H1 (cell line): ENCODE results near the gene RUNX1. TPM values are rescaled to one million over a fixed set of nuclear protein-coding genes. Genes with fewer than 3 reads are reported as not detected.
"Not testable (repeated sequence)": the region's sequence is repeated elsewhere in the genome, so short reads cannot be mapped to it uniquely, and the experiment has no call there.

ENCODE experiments used
- CTCF ChIA-PET: fragments of 300-600 bp; sonication (Branson Sonifier 250); formaldehyde crosslinking; loops from one replicate; lab custom pipeline; 2021; ENCODE audit not compliant: partially characterized antibody; lab: Charles Lee
- POLR2A ChIA-PET: fragments of 300-600 bp; sonication (Branson Sonifier 250); formaldehyde crosslinking; loops from one replicate; lab custom pipeline; 2021; ENCODE audit warnings: inconsistent platforms; ENCODE audit not compliant: partially characterized antibody; lab: Charles Lee
- DNase-seq, 2 experiments: peaks; one replicate each; pipeline versions ENCODE4 v3.0.0 to v3.0.0-alpha.2; 2010 to 2022; ENCODE audit warnings: low spot score in 2 of 2, low read depth in 1 of 2, mixed read lengths in 1 of 2
- FAIRE-seq: peaks from 2 replicates; lab custom pipeline; 2011; peaks lifted over from hg19 to GRCh38; lab: Jason Lieb, UNC
- H2AFZ ChIP-seq: 2 replicates; pipeline ENCODE4 v1.8.1; 2012; ENCODE audit warnings: low read length, inconsistent platforms
- H2AK5ac ChIP-seq: 2 replicates; pipeline ENCODE4 v1.6.1; 2013; ENCODE audit warnings: low read depth, low read length
- H2BK120ac ChIP-seq: replicated peaks from 2 replicates; pipeline ENCODE3; 2013; ENCODE audit warnings: low read depth, low read length, inconsistent platforms
- H2BK12ac ChIP-seq: 2 replicates; pipeline ENCODE4 v1.6.1; 2013; ENCODE audit warnings: low read depth, low read length
- H2BK15ac ChIP-seq: 2 replicates; pipeline ENCODE4 v1.6.1; 2013; ENCODE audit warnings: low read length
- H2BK20ac ChIP-seq: 2 replicates; pipeline ENCODE4 v1.6.1; 2013; ENCODE audit warnings: low read length
- H2BK5ac ChIP-seq: 2 replicates; pipeline ENCODE4 v1.6.1; 2013; ENCODE audit warnings: low read depth, low read length
- H3K14ac ChIP-seq: 2 replicates; pipeline ENCODE4 v1.6.1; 2013; ENCODE audit warnings: inconsistent platforms; ENCODE audit not compliant: insufficient read length
- H3K18ac ChIP-seq: 2 replicates; pipeline ENCODE4 v1.6.1; 2013; ENCODE audit warnings: low read length; ENCODE audit errors: extremely low read depth
- H3K23ac ChIP-seq: 2 replicates; pipeline ENCODE4 v1.6.1; 2013; ENCODE audit warnings: inconsistent platforms; ENCODE audit not compliant: insufficient read length
- H3K23me2 ChIP-seq: 2 replicates; pipeline ENCODE4 v1.6.1; 2013; ENCODE audit warnings: low read depth, low read length
- H3K27ac ChIP-seq: 2 replicates; pipeline ENCODE4 v1.6.1; 2011; ENCODE audit warnings: low read depth, low read length, inconsistent platforms
- H3K27me3 ChIP-seq, 4 experiments: replicated peaks in 1 of 4; 1 replicate in 1 of 4; 2 replicates in 3 of 4; pipeline versions ENCODE4 v1.6.1 to v1.8.1; 2011 to 2013; ENCODE audit warnings: low read length in 3 of 4, mild to moderate bottlenecking in 3 of 4, inconsistent platforms in 2 of 4, mixed read lengths in 2 of 4, moderate library complexity in 1 of 4; ENCODE audit not compliant: control insufficient read depth in 3 of 4, insufficient read depth in 3 of 4; ENCODE audit errors: extremely low read depth in 1 of 4
- H3K36me3 ChIP-seq, 4 experiments: 2 replicates each; pipeline versions ENCODE4 v1.6.1 to v1.8.1; 2011 to 2013; ENCODE audit warnings: mild to moderate bottlenecking in 4 of 4, low read length in 3 of 4, moderate library complexity in 2 of 4, control low read depth in 1 of 4, inconsistent platforms in 1 of 4; ENCODE audit not compliant: insufficient read depth in 4 of 4, control insufficient read depth in 2 of 4
- H3K4ac ChIP-seq: replicated peaks from 2 replicates; pipeline ENCODE3; 2013; ENCODE audit warnings: low read length, low read depth, mixed read lengths, inconsistent platforms; ENCODE audit not compliant: insufficient read length
- H3K4me1 ChIP-seq, 4 experiments: replicated peaks in 1 of 4; 1 replicate in 1 of 4; 2 replicates in 3 of 4; pipeline versions ENCODE4 v1.6.1 to v1.8.1; 2011 to 2013; ENCODE audit warnings: low read length in 3 of 4, inconsistent platforms in 2 of 4, mixed read lengths in 1 of 4; ENCODE audit not compliant: insufficient read depth in 4 of 4, control insufficient read depth in 3 of 4
- H3K4me2 ChIP-seq, 2 experiments: 2 replicates each; pipeline versions ENCODE4 v1.6.1 to v1.8.1; 2011 to 2013; ENCODE audit warnings: low read depth in 2 of 2, low read length in 2 of 2, control low read depth in 1 of 2, inconsistent platforms in 1 of 2, mild to moderate bottlenecking in 1 of 2; ENCODE audit not compliant: insufficient read depth in 1 of 2
- H3K4me3 ChIP-seq, 4 experiments: fragments of 200-600, 300-600 bp in 1 of 4; sonication (generic), shearing (Covaris generic), sonication (Bioruptor Twin) in 1 of 4; 2 replicates each; pipeline versions ENCODE4 v1.5.1 to v1.8.1; 2011 to 2016; ENCODE audit warnings: low read length in 4 of 4, low read depth in 3 of 4, control low read depth in 2 of 4, inconsistent platforms in 2 of 4, mild to moderate bottlenecking in 2 of 4, mixed read lengths in 1 of 4, moderate library complexity in 1 of 4; ENCODE audit not compliant: insufficient read depth in 2 of 4; ENCODE audit errors: extremely low read depth in 1 of 4
- H3K56ac ChIP-seq: replicated peaks from 2 replicates; pipeline ENCODE3; 2013; ENCODE audit warnings: low read depth, mild to moderate bottlenecking, mixed read lengths, low read length, inconsistent platforms; ENCODE audit not compliant: insufficient read length
- H3K79me1 ChIP-seq: 2 replicates; pipeline ENCODE4 v1.6.1; 2013; ENCODE audit warnings: low read depth, low read length, control low read depth
- H3K79me2 ChIP-seq, 2 experiments: 2 replicates each; pipeline versions ENCODE4 v1.6.1 to v1.8.1; 2012 to 2013; ENCODE audit warnings: low read length in 2 of 2, mild to moderate bottlenecking in 2 of 2, inconsistent platforms in 1 of 2; ENCODE audit not compliant: insufficient read depth in 2 of 2, control insufficient read depth in 1 of 2
- H3K9ac ChIP-seq, 4 experiments: replicated peaks in 1 of 4; 1 replicate in 1 of 4; 2 replicates in 3 of 4; pipeline versions ENCODE4 v1.6.1 to v1.8.1; 2011 to 2013; ENCODE audit warnings: low read depth in 3 of 4, low read length in 3 of 4, control low read depth in 2 of 4, mild to moderate bottlenecking in 2 of 4, moderate library complexity in 2 of 4, inconsistent platforms in 1 of 4; ENCODE audit errors: extremely low read depth in 1 of 4
- H3K9me3 ChIP-seq, 2 experiments: 2 replicates each; pipeline versions ENCODE4 v1.6.1 to v1.8.1; 2012 to 2013; ENCODE audit warnings: mild to moderate bottlenecking in 2 of 2, moderate library complexity in 2 of 2, control low read depth in 1 of 2, inconsistent platforms in 1 of 2, low read depth in 1 of 2, low read length in 1 of 2, mixed read lengths in 1 of 2; ENCODE audit not compliant: insufficient read depth in 2 of 2
- H4K20me1 ChIP-seq, 2 experiments: replicated peaks in 1 of 2; 2 replicates each; pipeline versions ENCODE3 to v1.8.1; 2011 to 2013; ENCODE audit warnings: inconsistent platforms in 2 of 2, low read length in 2 of 2, mild to moderate bottlenecking in 1 of 2; ENCODE audit not compliant: insufficient read depth in 2 of 2, control insufficient read depth in 1 of 2
- H4K5ac ChIP-seq: 2 replicates; pipeline ENCODE4 v1.6.1; 2013; ENCODE audit warnings: low read length, low read depth, mixed read lengths, inconsistent platforms; ENCODE audit not compliant: insufficient read length
- H4K8ac ChIP-seq: 2 replicates; pipeline ENCODE4 v1.8.0; 2013; ENCODE audit warnings: mild to moderate bottlenecking, moderate library complexity, low read length, inconsistent platforms; ENCODE audit not compliant: insufficient read depth; ENCODE audit errors: extremely low read depth
- H4K91ac ChIP-seq: replicated peaks from 2 replicates; pipeline ENCODE3; 2013; ENCODE audit warnings: low read length, mixed read lengths, inconsistent platforms; ENCODE audit not compliant: insufficient read length
- WGBS, 2 experiments: shearing (Covaris generic) in 1 of 2; methylation state at CpG; one replicate each; pipeline versions ENCODE4 v1.1.6 to v1.1.7; 2013 to 2015; ENCODE audit warnings: low lambda C conversion rate in 2 of 2, mixed read lengths in 2 of 2, inconsistent platforms in 1 of 2, low coverage in 1 of 2, missing lambda C conversion rate in 1 of 2; ENCODE audit not compliant: insufficient replicate concordance in 2 of 2, insufficient coverage in 1 of 2, insufficient read length in 1 of 2; ENCODE audit errors: extremely low coverage in 1 of 2, missing lambda C conversion rate in 1 of 2; 5-methylcytosine and 5-hydroxymethylcytosine counted together
- polyA plus RNA-seq, 7 experiments: library from polyadenylated mRNA; depleted of rRNA in 3 of 7; stranded (reverse) in 5 of 7; unstranded in 2 of 7; fragments of >200 nt in 5 of 7; fragments of 200-250 nt in 2 of 7; gene quantifications; 1 replicate in 5 of 7; 2 replicates in 1 of 7; 4 replicates in 1 of 7; pipeline versions ENCODE4 v1.2.1 to v1.2.3, GENCODE V29; 2011 to 2013; ENCODE audit warnings: missing spikeins in 2 of 7, mixed read lengths in 2 of 7
- total RNA-seq: library from RNA; stranded (reverse); fragmentation: NEBNext Ultra II Directional; extraction: Animal tissue kit (Norgen Biotek cat#: 25700); gene quantifications from 2 replicates; pipeline ENCODE4 v1.2.1, GENCODE V29; 2021

Gene RUNX1
- total and polyA plus RNA-seq, 2 of the 8 experiments (the other 6 are each of a cell fraction or from before 2014, with no cell fraction given): 0.20 to 0.60 TPM

GRCh38 chr21:34804584-34804983, 244.5 kb downstream of the RUNX1 start:
- H3K79me1 ChIP-seq, POLR2A ChIA-PET: not testable (repeated sequence)
- WGBS, 2 experiments: 92% methylated on average over 5 of the region's 7 CpGs; no CpG with 5 or more reads in 1 of the 2 experiments

More at GRCh38 chr21:34804584-34804983, 244.5 kb downstream of the RUNX1 start:
- not testable (repeated sequence) for DNase-seq, H4K91ac ChIP-seq, H2AFZ ChIP-seq, H2AK5ac ChIP-seq, H2BK15ac ChIP-seq, H3K18ac ChIP-seq, H3K27me3 ChIP-seq, H4K20me1 ChIP-seq, H2BK20ac ChIP-seq, H3K4me2 ChIP-seq, H3K9ac ChIP-seq, H3K27ac ChIP-seq, H3K23ac ChIP-seq, H3K14ac ChIP-seq, H4K8ac ChIP-seq, H3K9me3 ChIP-seq, H3K36me3 ChIP-seq, H2BK5ac ChIP-seq, H2BK120ac ChIP-seq, H3K79me2 ChIP-seq, H3K4me3 ChIP-seq, FAIRE-seq, H3K4ac ChIP-seq, H3K23me2 ChIP-seq, H3K4me1 ChIP-seq, H3K56ac ChIP-seq, H4K5ac ChIP-seq, H2BK12ac ChIP-seq
- CTCF ChIA-PET: interaction anchor here (0.6 to 4.5 kb wide), 3 partner anchors 9 to 923 kb away, joined by 3 to 36 read pairs (median 3); no protein-coding TSS in a partner anchor
